Measurements from ENCODE around the gene PALLD.

- TF ChIP-seq SUZ12 (IDR thresholded peaks at IDR 0.05; ENCODE audit: low read depth, low read length) (no peak), ZNF296 (CRISPR knock-in tag; conservative IDR thresholded peaks at IDR 0.05) (no peak), SMC3 (IDR thresholded peaks at IDR 0.05; ENCODE audit: low read length) (no peak), PHB2 (IDR thresholded peaks at IDR 0.05; ENCODE audit: partially characterized antibody) (no peak), ZNF7 (CRISPR knock-in tag; IDR thresholded peaks at IDR 0.05) (no peak), RFX5 (IDR thresholded peaks at IDR 0.05; ENCODE audit: low read depth, low read length) (no peak), CTCF (CRISPR knock-in tag; IDR thresholded peaks at IDR 0.05) (no peak), MAZ (IDR thresholded peaks at IDR 0.05; ENCODE audit: borderline replicate concordance, low read depth, low read length) (no peak), MAZ (CRISPR knock-in tag; IDR thresholded peaks at IDR 0.05; ENCODE audit: low read depth) (no peak), HNRNPUL1 (IDR thresholded peaks at IDR 0.05; ENCODE audit: low read depth, low read length) (no peak)
- TF ChIP-seq, protein P1, sequence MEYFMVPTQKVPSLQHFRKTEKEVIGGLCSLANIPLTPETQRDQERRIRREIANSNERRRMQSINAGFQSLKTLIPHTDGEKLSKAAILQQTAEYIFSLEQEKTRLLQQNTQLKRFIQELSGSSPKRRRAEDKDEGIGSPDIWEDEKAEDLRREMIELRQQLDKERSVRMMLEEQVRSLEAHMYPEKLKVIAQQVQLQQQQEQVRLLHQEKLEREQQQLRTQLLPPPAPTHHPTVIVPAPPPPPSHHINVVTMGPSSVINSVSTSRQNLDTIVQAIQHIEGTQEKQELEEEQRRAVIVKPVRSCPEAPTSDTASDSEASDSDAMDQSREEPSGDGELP (IDR thresholded peaks at IDR 0.05; ENCODE audit: borderline replicate concordance, low read depth): no peak
These were observed 238.9 kb downstream of the PALLD start for GRCh38 chr4:168735735-168736134.
